Loucy (cell line): Measurements from ENCODE around the gene TEDC2.

ENCODE experiments used
- H2AFZ ChIP-seq: fragments of 200-600 bp; sonication (generic); 2 replicates; pipeline ENCODE4 v1.6.0; 2016; ENCODE audit warnings: antibody characterized with exemption, mild to moderate bottlenecking, low read length, moderate library complexity
- H3F3A ChIP-seq: fragments of 200-600 bp; 2 replicates; pipeline ENCODE4 v1.6.0; 2016; ENCODE audit warnings: antibody characterized with exemption, low read depth, mild to moderate bottlenecking
- H3K27me3 ChIP-seq: fragments of 200-600 bp; sonication (generic); 2 replicates; pipeline ENCODE4 v1.6.1; 2014; ENCODE audit warnings: low read length, mild to moderate bottlenecking; ENCODE audit not compliant: insufficient read depth, poor library complexity, severe bottlenecking
- H3K36me3 ChIP-seq: fragments of 200-600 bp; sonication (generic); 2 replicates; pipeline ENCODE4 v1.6.1; 2016; ENCODE audit warnings: low read length; ENCODE audit not compliant: insufficient read depth
- H3K4me1 ChIP-seq: fragments of 200-600 bp; sonication (generic); 2 replicates; pipeline ENCODE4 v1.5.1; 2014; ENCODE audit warnings: low read length, mild to moderate bottlenecking; ENCODE audit not compliant: insufficient read depth, poor library complexity, severe bottlenecking
- H3K4me2 ChIP-seq: fragments of 200-600 bp; sonication (generic); 2 replicates; pipeline ENCODE4 v1.6.0; 2014; ENCODE audit warnings: antibody characterized with exemption, low read length, low read depth, mild to moderate bottlenecking; ENCODE audit not compliant: poor library complexity, severe bottlenecking
- H3K4me3 ChIP-seq: fragments of 200-600 bp; sonication (generic); 2 replicates; pipeline ENCODE4 v1.5.1; 2014; ENCODE audit warnings: low read length, mild to moderate bottlenecking, mixed read lengths; ENCODE audit not compliant: poor library complexity, severe bottlenecking
- H3K79me2 ChIP-seq: fragments of 200-600 bp; sonication (generic); 2 replicates; pipeline ENCODE4 v1.6.1; 2014; ENCODE audit warnings: low read length; ENCODE audit not compliant: insufficient read depth
- H3K9ac ChIP-seq: fragments of 200-600 bp; sonication (generic); 2 replicates; pipeline ENCODE4 v1.6.0; 2014; ENCODE audit warnings: mild to moderate bottlenecking, low read depth, low read length, moderate library complexity; ENCODE audit not compliant: poor library complexity, severe bottlenecking
- H3K9me2 ChIP-seq: fragments of 200-600 bp; sonication (generic); replicated peaks from 2 replicates; pipeline ENCODE4 v1.6.1; 2016; ENCODE audit warnings: low read depth, low read length, mixed read lengths
- H3K9me3 ChIP-seq: fragments of 200-600 bp; sonication (generic); 2 replicates; pipeline ENCODE4 v1.6.1; 2014; ENCODE audit warnings: mild to moderate bottlenecking, antibody characterized with exemption, low read length, low read depth; ENCODE audit not compliant: insufficient read depth
- H4K20me1 ChIP-seq: fragments of 200-600 bp; sonication (generic); 2 replicates; pipeline ENCODE4 v1.6.0; 2014; ENCODE audit warnings: antibody characterized with exemption, low read length, mild to moderate bottlenecking; ENCODE audit not compliant: insufficient read depth, poor library complexity, severe bottlenecking
- CTCF ChIP-seq: fragments of 200-600 bp; sonication (generic); conservative IDR thresholded peaks from 2 replicates; pipeline ENCODE4 v1.5.1; 2014; ENCODE audit warnings: mild to moderate bottlenecking, antibody characterized with exemption, low read length
- EZH2phosphoT487 ChIP-seq: fragments of 200-600 bp; IDR thresholded peaks from 2 replicates; pipeline ENCODE4 v1.6.1; 2018; ENCODE audit warnings: antibody characterized with exemption, mild to moderate bottlenecking, moderate library complexity, borderline replicate concordance

Gene TEDC2

GRCh38 chr16:2422123-2422867 lies 37.6 kb upstream of the TEDC2 start:
- H4K20me1 ChIP-seq = no peaks in the 10 kb centered on the region

GRCh38 chr16:2424061-2425007 lies 35.6 kb upstream of the TEDC2 start:
- no peak overlapping the region for H3K9ac ChIP-seq
- TF ChIP-seq EZH2phosphoT487 (no peak), CTCF (no peak)
- H3K36me3 ChIP-seq = no peaks in the 10 kb centered on the region
- no peaks in the 10 kb centered on the region for H3F3A ChIP-seq
- H2AFZ ChIP-seq = no peak overlapping the region
- H3K4me3 ChIP-seq = no peak overlapping the region
- peaks cover 9% of the 10 kb centered on the region for H3K4me1 ChIP-seq
- no peak overlapping the region for H3K4me2 ChIP-seq
- no peaks in the 10 kb centered on the region for H4K20me1 ChIP-seq
- H3K79me2 ChIP-seq = peaks cover 8% of the 10 kb centered on the region; the same call in 1 of the 2 replicates
- H3K9me3 ChIP-seq = no peaks in the 10 kb centered on the region
- no peaks in the 10 kb centered on the region for H3K9me2 ChIP-seq
- no peaks in the 10 kb centered on the region for H3K27me3 ChIP-seq

More at GRCh38 chr16:2422123-2422867, 37.6 kb upstream of the TEDC2 start:
- TF ChIP-seq EZH2phosphoT487 (no peak), CTCF (no peak)
- H3K27me3 ChIP-seq = no peaks in the 10 kb centered on the region
- no peak overlapping the region for H3K4me2 ChIP-seq
- no peaks in the 10 kb centered on the region for H3K4me1 ChIP-seq
- no peaks in the 10 kb centered on the region for H3K9me2 ChIP-seq
- H3K9me3 ChIP-seq = no peaks in the 10 kb centered on the region
- H2AFZ ChIP-seq = no peak overlapping the region
- H3F3A ChIP-seq = no peaks in the 10 kb centered on the region
- H3K9ac ChIP-seq = no peak overlapping the region
- H3K79me2 ChIP-seq = no peaks in the 10 kb centered on the region
- no peak overlapping the region for H3K4me3 ChIP-seq
- no peaks in the 10 kb centered on the region for H3K36me3 ChIP-seq

- Histone ChIP-seq H3K27me3 (no peaks in the 10 kb centered on the region), H4K20me1 (peaks cover 3% of the 10 kb centered on the region), H3K4me2 (no peak overlapping the region), H2AFZ (no peak overlapping the region), H3K79me2 (peaks cover 15% of the 10 kb centered on the region), H3K9me2 (no peaks in the 10 kb centered on the region), H3F3A (no peaks in the 10 kb centered on the region), H3K4me3 (no peak overlapping the region), H3K9ac (no peak overlapping the region), H3K9me3 (no peaks in the 10 kb centered on the region), H3K36me3 (no peaks in the 10 kb centered on the region), H3K4me1 (peaks cover 9% of the 10 kb centered on the region)
- TF ChIP-seq EZH2phosphoT487 = no peak
- TF ChIP-seq CTCF = no peak
Measured at GRCh38 chr16:2425008-2425518, 34.8 kb upstream of the TEDC2 start.
